KMS-11 (cell line): ENCODE results near the gene GTF2F1.

Experiments used
- H2AFZ ChIP-seq: fragments of 200-600 bp; sonication (generic); 2 replicates; pipeline ENCODE4 v1.6.1; 2016; ENCODE audit warnings: antibody characterized with exemption, mixed run types, low read depth
- H3K27ac ChIP-seq: fragments of 200-600 bp; sonication (generic); 2 replicates; pipeline ENCODE4 v1.6.1; 2016; ENCODE audit warnings: mild to moderate bottlenecking, mixed run types
- H3K27me3 ChIP-seq: fragments of 200-600 bp; sonication (generic); 2 replicates; pipeline ENCODE4 v1.6.1; 2017; ENCODE audit warnings: mild to moderate bottlenecking, low read depth, mixed run types, moderate library complexity; ENCODE audit not compliant: insufficient read depth
- H3K36me3 ChIP-seq: fragments of 200-600 bp; sonication (generic); 2 replicates; pipeline ENCODE4 v1.6.1; 2017; ENCODE audit warnings: mild to moderate bottlenecking, mixed run types; ENCODE audit not compliant: insufficient read depth
- H3K4me1 ChIP-seq: fragments of 200-600 bp; sonication (generic); 2 replicates; pipeline ENCODE4 v1.6.1; 2016; ENCODE audit warnings: mild to moderate bottlenecking, low read depth, mixed run types; ENCODE audit not compliant: poor library complexity, severe bottlenecking
- H3K4me2 ChIP-seq: fragments of 200-600 bp; sonication (generic); 2 replicates; pipeline ENCODE4 v1.7.0; 2016; ENCODE audit warnings: mild to moderate bottlenecking, mixed run types
- H3K4me3 ChIP-seq: fragments of 200-600 bp; sonication (generic); IDR thresholded peaks from 2 replicates; pipeline ENCODE4 v1.6.1; 2017; ENCODE audit warnings: low read depth, low read length, mixed read lengths; ENCODE audit not compliant: insufficient read depth
- H3K79me2 ChIP-seq: fragments of 200-600 bp; sonication (generic); 2 replicates; pipeline ENCODE4 v1.6.1; 2016; ENCODE audit warnings: low read depth, mixed run types; ENCODE audit not compliant: insufficient read depth
- H3K9ac ChIP-seq: fragments of 200-600 bp; sonication (generic); 2 replicates; pipeline ENCODE4 v1.6.1; 2016; ENCODE audit warnings: mild to moderate bottlenecking, mixed run types
- H4K20me1 ChIP-seq: fragments of 200-600 bp; sonication (generic); 2 replicates; pipeline ENCODE4 v1.6.1; 2016; ENCODE audit warnings: mild to moderate bottlenecking, mixed run types; ENCODE audit not compliant: insufficient read depth
- CTCF ChIP-seq: fragments of 200-600 bp; sonication (generic); conservative IDR thresholded peaks from 2 replicates; pipeline ENCODE4 v1.6.1; 2017; ENCODE audit warnings: low read depth, mild to moderate bottlenecking, antibody characterized with exemption, low read length, moderate library complexity, mixed read lengths

GTF2F1 gene

GRCh38 chr19:6375411-6376010 lies 17.5 kb downstream of the GTF2F1 start, which contains the start of gene PSPN:
Gene PSPN (minus strand): TSS chr19:6375933. CDS start chr19:6375849, 84 bp downstream.
- Histone ChIP-seq H3K4me1 (peaks cover 9% of the 10 kb centered on the region), H3K4me3 (no peak within 1 kb of the TSS), H3K9ac (no peak within 1 kb of the TSS), H3K27me3 (no peaks in the 10 kb centered on the region), H3K79me2 (no peaks in the 10 kb centered on the region), H2AFZ (no peak within 1 kb of the TSS), H3K4me2 (no peak within 1 kb of the TSS), H3K36me3 (no peaks in the 10 kb centered on the region), H3K27ac (no peak within 1 kb of the TSS), H4K20me1 (no peaks in the 10 kb centered on the region)
- TF ChIP-seq CTCF, result no peak

DNA sequence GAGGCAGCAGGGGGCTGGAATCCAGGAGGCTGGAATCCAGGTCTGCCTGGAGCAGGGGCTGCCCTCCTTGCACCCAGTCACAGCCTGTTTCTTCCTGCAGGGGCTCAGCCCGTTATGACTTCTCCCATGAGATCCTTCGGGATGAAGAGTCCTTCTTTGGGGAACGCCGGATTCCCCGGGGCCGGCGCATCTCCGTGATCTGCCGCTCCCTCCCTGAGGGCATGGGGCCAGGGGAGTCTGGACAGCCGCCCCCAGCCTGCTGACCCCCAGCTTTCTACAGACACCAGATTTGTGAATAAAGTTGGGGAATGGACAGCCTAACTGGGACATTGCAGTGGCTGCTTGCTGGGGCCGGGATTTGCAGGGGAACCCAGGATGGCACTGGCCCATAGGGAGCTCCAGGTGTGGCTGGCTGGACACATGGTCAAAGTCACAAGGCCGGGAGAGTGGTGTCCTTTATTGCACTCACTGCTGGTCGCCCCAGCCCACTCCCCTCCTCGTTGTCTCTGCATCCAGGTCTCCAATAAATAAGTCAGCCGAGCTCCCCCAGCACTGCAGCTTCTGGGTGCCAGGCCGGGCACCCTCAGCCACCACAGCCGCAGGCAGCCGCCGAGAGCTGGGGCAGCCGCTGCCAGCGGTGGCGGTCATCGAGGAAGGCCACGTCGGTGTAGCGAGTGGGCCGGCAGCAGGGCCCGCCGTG lies 18.1 kb downstream of the GTF2F1 start:
- H2AFZ ChIP-seq, result no peak overlapping the region

DNA sequence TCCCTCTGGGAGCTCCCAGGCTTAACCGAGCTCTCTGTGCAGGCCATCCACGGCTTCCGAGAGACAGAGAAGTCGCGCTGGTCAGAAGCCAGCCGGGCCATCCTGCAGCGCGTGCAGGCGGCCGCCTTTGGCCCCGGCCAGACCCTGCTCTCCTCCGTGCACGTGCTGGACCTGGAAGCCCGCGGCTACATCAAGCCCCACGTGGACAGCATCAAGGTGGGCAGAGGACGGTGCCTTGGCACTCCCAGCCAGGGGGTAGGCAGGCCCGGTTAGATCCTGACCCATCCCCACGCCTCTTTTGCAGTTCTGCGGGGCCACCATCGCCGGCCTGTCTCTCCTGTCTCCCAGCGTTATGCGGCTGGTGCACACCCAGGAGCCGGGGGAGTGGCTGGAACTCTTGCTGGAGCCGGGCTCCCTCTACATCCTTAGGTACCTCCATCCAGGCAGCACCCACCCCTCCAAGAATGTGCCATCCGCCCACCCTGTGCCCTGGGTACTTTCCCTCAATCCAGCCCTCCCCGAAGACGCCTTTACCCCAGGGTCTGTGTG lies 18.7 kb downstream of the GTF2F1 start:
- H3K4me2 ChIP-seq, result peak overlapping the region; percentile 36; the same call in 1 of the 2 replicates
- no peak overlapping the region for H3K9ac ChIP-seq
- no peaks in the 10 kb centered on the region for H3K27me3 ChIP-seq
- H3K4me3 ChIP-seq, result no peak overlapping the region
- no peaks in the 10 kb centered on the region for H3K79me2 ChIP-seq
- no peaks in the 10 kb centered on the region for H3K36me3 ChIP-seq
- H4K20me1 ChIP-seq, result no peaks in the 10 kb centered on the region
- H3K4me1 ChIP-seq, result peaks cover 9% of the 10 kb centered on the region
- H3K27ac ChIP-seq, result no peak overlapping the region
- no peak for TF ChIP-seq CTCF
- H2AFZ ChIP-seq, result no peak overlapping the region

More for the DNA sequence above, 18.1 kb downstream of the GTF2F1 start:
- no peaks in the 10 kb centered on the region for H3K27me3 ChIP-seq
- no peaks in the 10 kb centered on the region for H4K20me1 ChIP-seq
- no peaks in the 10 kb centered on the region for H3K79me2 ChIP-seq
- no peak overlapping the region for H3K4me2 ChIP-seq
- no peaks in the 10 kb centered on the region for H3K36me3 ChIP-seq
- TF ChIP-seq CTCF, result no peak
- peaks cover 9% of the 10 kb centered on the region for H3K4me1 ChIP-seq
- no peak overlapping the region for H3K4me3 ChIP-seq
- H3K9ac ChIP-seq, result no peak overlapping the region
- no peak overlapping the region for H3K27ac ChIP-seq

DNA sequence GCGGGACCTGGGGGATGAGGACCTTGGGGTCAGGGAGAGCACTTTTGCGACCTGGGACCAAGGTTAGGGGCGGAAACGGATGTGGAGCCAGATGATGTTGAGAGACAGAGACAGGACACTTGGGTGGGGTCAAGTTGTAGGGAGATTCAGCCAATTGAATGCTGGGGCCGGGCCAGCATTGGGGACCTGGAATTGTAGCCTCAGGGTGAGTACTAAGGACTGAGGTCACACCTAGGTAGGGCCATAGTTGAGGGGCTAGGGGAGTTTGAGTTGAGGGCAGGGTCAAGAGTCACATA lies 19.2 kb downstream of the GTF2F1 start:
- Histone ChIP-seq H3K4me2 (peak overlapping the region; percentile 36; the same call in 1 of the 2 replicates), H3K27ac (no peak overlapping the region), H3K27me3 (no peaks in the 10 kb centered on the region), H2AFZ (peak overlapping the region; percentile 22; the same call in 1 of the 2 replicates), H3K36me3 (peaks cover under 1% of the 10 kb centered on the region; the same call in 1 of the 2 replicates), H3K79me2 (no peaks in the 10 kb centered on the region), H3K4me1 (peaks cover 9% of the 10 kb centered on the region), H3K4me3 (no peak overlapping the region), H4K20me1 (no peaks in the 10 kb centered on the region), H3K9ac (no peak overlapping the region)
- no peak for TF ChIP-seq CTCF
